NT2/D1 (cell line): Measurements from ENCODE around the gene SYNDIG1.

Source experiments
- DNase-seq: peaks from one replicate; pipeline ENCODE4 v3.0.0-alpha.2; 2011; ENCODE audit warnings: low read depth, low spot score
- H3K27me3 ChIP-seq: 2 replicates; pipeline ENCODE4 v1.6.0; 2011; ENCODE audit warnings: mild to moderate bottlenecking; ENCODE audit not compliant: insufficient read length, insufficient read depth
- H3K36me3 ChIP-seq: 2 replicates; pipeline ENCODE4 v1.6.1; 2011; ENCODE audit warnings: mild to moderate bottlenecking, low read length, mixed read lengths; ENCODE audit not compliant: insufficient read depth, insufficient read length
- H3K4me1 ChIP-seq: 2 replicates; pipeline ENCODE4 v1.5.1; 2011; ENCODE audit not compliant: insufficient read depth, insufficient read length
- H3K4me3 ChIP-seq: 2 replicates; pipeline ENCODE4 v1.5.1; 2011; ENCODE audit warnings: low read depth; ENCODE audit not compliant: insufficient read length
- H3K9ac ChIP-seq: 2 replicates; pipeline ENCODE4 v1.6.0; 2011; ENCODE audit warnings: low read depth; ENCODE audit not compliant: insufficient read length
- H3K9me3 ChIP-seq: 2 replicates; pipeline ENCODE4 v1.5.1; 2011; ENCODE audit warnings: mild to moderate bottlenecking, low read length; ENCODE audit not compliant: insufficient read depth
- SUZ12 ChIP-seq: IDR thresholded peaks from 2 replicates; pipeline ENCODE4 v1.6.1; 2011; ENCODE audit not compliant: insufficient read length, insufficient read depth; ENCODE audit errors: extremely low read depth
- YY1 ChIP-seq: IDR thresholded peaks from 2 replicates; pipeline ENCODE4 v1.6.1; 2011; ENCODE audit not compliant: insufficient read length, insufficient read depth
- ZNF274 ChIP-seq: IDR thresholded peaks from 2 replicates; pipeline ENCODE4 v1.6.1; 2011; ENCODE audit warnings: mild to moderate bottlenecking, low read depth, low read length

The SYNDIG1 gene

DNA sequence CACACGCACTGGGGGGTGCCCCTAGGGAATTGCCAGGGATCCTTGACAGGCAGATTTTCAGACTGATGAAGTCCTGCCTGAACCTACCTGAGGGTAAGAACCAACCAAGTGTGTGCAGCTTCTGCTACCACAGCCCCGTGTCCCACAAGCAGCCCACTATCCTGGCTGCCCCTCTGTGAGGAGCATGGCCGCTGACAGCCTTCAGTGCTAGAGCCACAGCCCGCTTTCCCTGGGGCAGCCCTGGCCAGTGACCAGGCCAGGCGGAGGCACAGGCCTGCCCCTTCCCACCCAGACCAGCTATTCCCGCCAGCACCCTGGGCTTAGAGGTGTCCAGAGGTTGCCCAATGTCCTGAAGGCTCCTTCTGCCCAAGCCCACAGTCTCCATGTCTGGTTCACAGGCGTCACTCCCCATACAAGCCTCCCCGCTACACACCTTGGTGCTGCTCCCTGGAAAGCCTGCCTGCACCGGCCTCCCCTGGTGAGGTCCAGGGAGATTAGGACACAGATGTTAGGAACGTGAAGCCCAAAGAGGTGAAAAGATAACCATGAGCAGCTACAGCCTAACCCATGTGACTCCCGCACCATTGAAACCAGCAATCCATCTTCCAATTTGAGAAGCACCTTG, 207.0 kb downstream of the SYNDIG1 start:
- Histone ChIP-seq H3K4me3 (no peak overlapping the region), H3K9ac (no peak overlapping the region), H3K27me3 (no peaks in the 10 kb centered on the region), H3K36me3 (no peaks in the 10 kb centered on the region), H3K4me1 (peaks cover 8% of the 10 kb centered on the region), H3K9me3 (no peaks in the 10 kb centered on the region)
- no peak for DNase-seq
- TF ChIP-seq SUZ12: no peak
- TF ChIP-seq YY1: no peak
- TF ChIP-seq ZNF274: no peak

DNA sequence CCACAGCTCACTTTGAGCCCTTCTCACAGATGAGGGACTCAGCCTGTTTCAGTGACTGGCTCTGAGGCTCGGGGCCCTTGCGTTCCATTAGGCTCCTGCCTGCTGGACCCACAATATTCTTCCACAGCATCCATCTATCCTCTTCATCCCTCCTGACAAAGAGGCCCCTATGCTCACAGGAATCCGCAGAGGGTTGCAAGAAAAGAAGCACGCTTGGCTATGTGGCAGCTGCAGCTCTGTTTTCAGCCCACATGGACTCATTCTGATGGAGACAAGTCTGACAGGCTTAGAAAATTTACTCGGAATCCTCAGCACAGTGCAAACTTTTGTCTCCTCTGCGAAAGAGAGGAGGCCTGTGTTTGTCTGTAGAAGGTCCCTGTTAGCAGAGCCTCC, 207.5 kb downstream of the SYNDIG1 start:
- H3K9me3 ChIP-seq: no peaks in the 10 kb centered on the region
- no peak overlapping the region for H3K9ac ChIP-seq
- no peaks in the 10 kb centered on the region for H3K27me3 ChIP-seq
- peaks cover 8% of the 10 kb centered on the region for H3K4me1 ChIP-seq
- no peak overlapping the region for H3K4me3 ChIP-seq
- no peaks in the 10 kb centered on the region for H3K36me3 ChIP-seq
- DNase-seq: no peak
- TF ChIP-seq ZNF274: no peak
- no peak for TF ChIP-seq YY1
- no peak for TF ChIP-seq SUZ12

DNA sequence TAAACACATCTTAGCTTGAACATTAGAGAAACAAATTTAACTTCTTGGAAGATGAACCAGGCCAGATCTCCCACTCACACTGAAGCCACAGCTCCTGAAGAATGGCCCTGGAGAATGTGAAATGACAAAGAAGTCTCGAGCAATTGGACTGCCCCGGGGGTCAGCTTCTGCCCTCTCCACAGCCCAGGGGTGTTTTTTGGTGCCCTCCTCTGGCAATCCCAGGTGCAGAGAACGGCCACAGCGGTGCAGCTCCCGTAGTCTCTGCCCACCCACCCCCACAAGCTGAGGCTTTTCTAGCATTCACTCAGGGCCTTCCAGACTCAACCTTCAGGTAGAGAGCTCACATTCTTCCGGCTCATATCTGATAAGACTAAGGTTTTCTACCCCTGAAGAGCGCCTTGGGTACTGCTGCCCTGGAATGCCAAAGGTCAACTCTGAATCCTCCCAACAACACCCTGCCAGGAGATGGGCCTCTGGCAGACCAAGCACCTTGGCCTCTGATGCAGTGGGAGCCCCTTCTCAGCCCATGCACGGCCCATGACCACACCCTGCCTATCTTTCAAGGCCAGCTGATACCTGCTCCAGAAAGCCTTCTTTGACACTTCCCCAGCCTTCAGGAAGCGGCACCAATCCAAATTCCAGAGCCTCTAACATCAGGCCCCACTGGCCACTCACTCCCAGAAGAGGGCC, 208.3 kb downstream of the SYNDIG1 start:
- peaks cover 8% of the 10 kb centered on the region for H3K4me1 ChIP-seq
- no peaks in the 10 kb centered on the region for H3K36me3 ChIP-seq
- no peaks in the 10 kb centered on the region for H3K9me3 ChIP-seq
- no peak overlapping the region for H3K9ac ChIP-seq
- DNase-seq: no peak
- TF ChIP-seq ZNF274 (no peak), SUZ12 (no peak), YY1 (no peak)
- no peak overlapping the region for H3K4me3 ChIP-seq
- H3K27me3 ChIP-seq: no peaks in the 10 kb centered on the region

DNA sequence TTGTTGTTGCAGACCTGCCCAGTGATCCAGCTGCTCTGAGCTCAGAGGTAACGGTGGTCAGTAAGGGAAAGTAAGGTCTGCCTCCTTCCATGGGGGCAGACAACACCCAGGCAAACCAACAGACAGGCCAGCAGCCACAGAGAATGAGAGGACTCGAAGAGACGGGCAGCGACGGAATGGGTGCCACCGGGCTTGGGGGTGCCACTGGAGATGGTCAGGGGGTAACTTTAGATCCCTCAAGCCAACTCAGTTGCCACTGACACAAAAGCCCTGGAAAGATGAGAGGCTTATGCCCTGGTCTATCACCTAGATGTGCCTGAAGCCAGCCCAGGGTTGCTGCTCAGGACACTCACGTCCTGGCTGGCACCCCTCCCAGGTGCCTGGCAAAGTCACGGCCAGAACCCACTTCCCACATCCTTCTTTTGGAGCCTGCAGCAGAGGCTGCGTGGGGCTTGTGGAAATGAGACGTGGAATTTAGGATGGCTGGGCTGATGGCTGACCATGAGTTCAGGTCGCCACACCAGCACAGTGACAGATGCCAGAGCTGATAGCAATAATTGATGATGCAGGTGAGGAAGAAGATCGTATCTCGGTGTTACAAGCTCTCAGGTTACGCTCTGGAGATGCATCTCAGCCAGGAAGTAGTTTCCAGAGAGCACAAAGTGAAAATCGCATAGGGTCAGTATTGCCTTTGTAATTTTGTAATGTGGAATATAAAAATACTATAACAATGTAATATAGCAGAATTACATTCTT, 209.1 kb downstream of the SYNDIG1 start:
- DNase-seq: no peak
- no peak overlapping the region for H3K4me3 ChIP-seq
- H3K27me3 ChIP-seq: no peaks in the 10 kb centered on the region
- TF ChIP-seq SUZ12 (no peak), ZNF274 (no peak), YY1 (no peak)
- H3K36me3 ChIP-seq: no peaks in the 10 kb centered on the region
- H3K4me1 ChIP-seq: peaks cover 3% of the 10 kb centered on the region
- no peaks in the 10 kb centered on the region for H3K9me3 ChIP-seq
- no peak overlapping the region for H3K9ac ChIP-seq

DNA sequence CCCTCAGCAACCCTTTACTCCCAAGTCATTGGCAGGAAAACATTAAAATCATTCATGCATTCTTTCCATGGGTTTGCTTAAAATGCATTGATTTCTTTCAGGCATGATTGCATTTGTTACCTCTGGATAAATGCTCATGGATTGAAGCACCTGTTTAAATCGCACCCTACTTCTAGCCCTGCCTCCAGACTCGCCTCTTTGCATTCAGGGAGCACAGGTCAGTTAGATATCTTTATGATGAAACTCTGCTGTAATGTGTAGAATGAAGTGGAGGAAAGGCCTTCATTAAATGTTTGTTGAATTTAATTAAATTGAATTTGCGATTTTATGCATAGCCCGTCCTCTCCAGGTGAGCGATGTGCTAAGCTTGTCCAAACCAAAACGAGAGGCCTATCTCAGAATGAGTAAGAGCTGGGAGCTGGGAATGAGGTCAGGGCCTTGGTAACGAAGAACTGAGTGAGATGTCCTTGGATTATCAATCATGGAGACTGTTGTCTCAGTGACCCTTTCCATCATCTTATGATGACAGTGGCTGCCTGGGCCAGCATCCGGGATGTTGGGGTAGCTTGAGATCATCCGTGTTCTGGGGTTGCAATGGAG, 210.1 kb downstream of the SYNDIG1 start:
- no peaks in the 10 kb centered on the region for H3K27me3 ChIP-seq
- H3K9ac ChIP-seq: no peak overlapping the region
- TF ChIP-seq SUZ12: no peak
- no peak for TF ChIP-seq ZNF274
- no peak for TF ChIP-seq YY1
- H3K4me1 ChIP-seq: peaks cover 3% of the 10 kb centered on the region
- no peaks in the 10 kb centered on the region for H3K9me3 ChIP-seq
- H3K4me3 ChIP-seq: no peak overlapping the region
- H3K36me3 ChIP-seq: no peaks in the 10 kb centered on the region
- DNase-seq: no peak

DNA sequence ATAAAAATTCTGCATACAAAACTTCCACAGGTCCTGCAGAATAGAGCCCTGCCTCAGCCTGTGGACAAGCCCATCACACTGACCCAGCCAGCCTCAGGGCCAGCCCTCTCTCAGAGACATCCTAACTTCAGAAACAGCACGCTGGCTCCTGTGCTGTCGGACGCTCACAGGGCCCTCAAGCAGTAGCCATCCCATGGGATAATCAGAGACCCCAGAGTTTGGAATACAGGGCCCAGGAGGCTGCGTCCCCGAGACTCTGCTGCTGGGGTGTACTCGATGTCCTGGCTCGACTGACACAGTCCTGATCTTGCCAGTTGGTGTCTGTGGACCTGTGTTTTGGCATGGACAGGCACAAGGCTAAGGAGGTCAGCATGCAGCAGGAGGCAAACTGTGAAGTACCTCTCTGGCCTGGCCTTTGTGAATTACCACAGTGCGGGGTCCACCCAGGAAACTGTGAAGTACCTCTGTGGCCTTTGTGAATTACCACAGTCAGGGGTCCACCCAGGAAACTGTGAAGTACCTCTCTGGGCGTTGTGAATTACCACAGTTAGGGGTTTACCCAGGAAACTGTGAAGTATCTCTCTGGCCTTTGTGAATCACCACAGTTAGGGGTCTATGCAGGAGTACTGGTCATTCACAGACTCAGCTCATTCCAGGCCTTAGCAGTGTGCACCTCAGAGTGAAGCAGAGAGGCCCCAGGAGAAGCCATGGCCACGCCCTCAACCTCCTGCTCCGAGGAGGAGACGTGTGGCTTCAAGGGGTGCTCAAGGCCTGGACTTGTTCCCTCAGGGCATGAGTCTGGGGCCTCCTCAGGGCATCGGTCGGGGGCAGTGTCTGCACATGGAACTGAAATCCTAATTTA, 212.4 kb downstream of the SYNDIG1 start:
- no peak for DNase-seq
- Histone ChIP-seq H3K4me1 (peaks cover 3% of the 10 kb centered on the region), H3K36me3 (no peaks in the 10 kb centered on the region), H3K9me3 (no peaks in the 10 kb centered on the region), H3K27me3 (no peaks in the 10 kb centered on the region), H3K4me3 (no peak overlapping the region), H3K9ac (no peak overlapping the region)
- TF ChIP-seq SUZ12 (no peak), ZNF274 (no peak), YY1 (no peak)
